PC-3 (cell line): ENCODE data around the gene NLRP6. TPM values are rescaled to one million over a fixed set of nuclear protein-coding genes. Genes with fewer than 3 reads are reported as not detected.

ENCODE experiments used
- ATAC-seq: fragments of 200-7000 bp; cut with Tn5 transposase; 2 replicates; pipeline ENCODE4 v1.9.1; 2020; ENCODE audit warnings: mild to moderate bottlenecking, moderate library complexity
- BruUV-seq: library from RNA; stranded (reverse); fragments of 400-500 nt; replicated peaks from 2 replicates; lab custom pipeline; 2021; lab: Mats Ljungman, UMichigan
- CTCF ChIA-PET: fragments of 300-600 bp; sonication (Branson Sonifier 250); formaldehyde crosslinking; loops from one replicate; lab custom pipeline; 2022; ENCODE audit warnings: antibody characterized with exemption; lab: Charles Lee
- POLR2A ChIA-PET: fragments of 300-600 bp; sonication (Branson Sonifier 250); formaldehyde crosslinking; loops from one replicate; lab custom pipeline; 2022; ENCODE audit warnings: antibody characterized with exemption; ENCODE audit not compliant: unreplicated experiment; lab: Charles Lee
- DNase-seq: peaks from one replicate; pipeline ENCODE4 v3.0.0-alpha.2; 2015
- H2AFZ ChIP-seq: fragments of 300-600 bp; sonication (generic); 2 replicates; pipeline ENCODE4 v1.6.0; 2016; ENCODE audit warnings: antibody characterized with exemption, low read length
- H3F3A ChIP-seq: fragments of 300-600 bp; sonication (generic); one replicate; pipeline ENCODE4 v1.6.0; 2017; ENCODE audit warnings: antibody characterized with exemption, low read length, control low read depth, mild to moderate bottlenecking; ENCODE audit not compliant: unreplicated experiment
- H3K27ac ChIP-seq: fragments of 300-600 bp; sonication (generic); 2 replicates; pipeline ENCODE4 v1.5.1; 2016; ENCODE audit warnings: mild to moderate bottlenecking, low read length
- H3K27me3 ChIP-seq: fragments of 300-600 bp; sonication (generic); 2 replicates; pipeline ENCODE4 v1.6.1; 2016; ENCODE audit warnings: low read length, mixed read lengths
- H3K36me3 ChIP-seq: fragments of 300-600 bp; sonication (generic); 2 replicates; pipeline ENCODE4 v1.6.1; 2016; ENCODE audit warnings: low read depth, mixed run types, low read length, mixed read lengths
- H3K4me1 ChIP-seq: fragments of 300-600 bp; sonication (generic); 2 replicates; pipeline ENCODE4 v1.5.1; 2016; ENCODE audit warnings: low read length; ENCODE audit not compliant: insufficient read depth
- H3K4me2 ChIP-seq: fragments of 300-600 bp; sonication (generic); 2 replicates; pipeline ENCODE4 v1.6.0; 2016; ENCODE audit warnings: low read length
- H3K4me3 ChIP-seq: fragments of 300-600 bp; sonication (generic); 2 replicates; pipeline ENCODE4 v1.5.1; 2016; ENCODE audit warnings: mild to moderate bottlenecking, low read length, mixed read lengths
- H3K79me2 ChIP-seq: fragments of 300-600 bp; sonication (generic); 2 replicates; pipeline ENCODE4 v1.6.1; 2017; ENCODE audit warnings: low read length, mixed read lengths
- H3K9ac ChIP-seq: fragments of 300-600 bp; sonication (generic); 2 replicates; pipeline ENCODE4 v1.6.0; 2016; ENCODE audit warnings: mild to moderate bottlenecking, low read length
- H3K9me2 ChIP-seq: fragments of 300-600 bp; sonication (generic); replicated peaks from 2 replicates; pipeline ENCODE4 v1.6.1; 2016; ENCODE audit warnings: mixed run types, low read length, mixed read lengths
- H3K9me3 ChIP-seq: fragments of 300-600 bp; sonication (generic); 2 replicates; pipeline ENCODE4 v1.6.1; 2016; ENCODE audit warnings: low read length, mixed read lengths
- H4K20me1 ChIP-seq: fragments of 300-600 bp; sonication (generic); 2 replicates; pipeline ENCODE4 v1.6.1; 2016; ENCODE audit warnings: low read length, mixed read lengths
- EZH2 ChIP-seq: fragments of 300-600 bp; sonication (generic); IDR thresholded peaks from one replicate; pipeline ENCODE4 v1.6.1; 2017; ENCODE audit warnings: antibody characterized with exemption, mild to moderate bottlenecking, low read length; ENCODE audit not compliant: unreplicated experiment
- EZH2phosphoT487 ChIP-seq: fragments of 300-600 bp; sonication (generic); IDR thresholded peaks from 2 replicates; pipeline ENCODE4 v1.6.1; 2018; ENCODE audit warnings: mild to moderate bottlenecking, antibody characterized with exemption, low read length, borderline replicate concordance
- intact Hi-C: fragments of 100-400 bp; cut with micrococcal nuclease; formaldehyde crosslinking; loops from 2 replicates; pipeline ENCODE4 v1.9.0; 2023
- total RNA-seq: library from RNA; depleted of rRNA; stranded (reverse); fragments of >200 nt; gene quantifications from 2 replicates; pipeline ENCODE4 v1.2.3, GENCODE V29; 2014
- TF ChIP-seq, protein P1 (sequence below): fragments of 300-600 bp; sonication (generic); conservative IDR thresholded peaks from 2 replicates; pipeline ENCODE4 v1.5.1; 2017; ENCODE audit warnings: antibody characterized with exemption, low read depth, mild to moderate bottlenecking, low read length

NLRP6 gene
- total RNA-seq, 1 experiment from 2014 or later, result not detected

DNA sequence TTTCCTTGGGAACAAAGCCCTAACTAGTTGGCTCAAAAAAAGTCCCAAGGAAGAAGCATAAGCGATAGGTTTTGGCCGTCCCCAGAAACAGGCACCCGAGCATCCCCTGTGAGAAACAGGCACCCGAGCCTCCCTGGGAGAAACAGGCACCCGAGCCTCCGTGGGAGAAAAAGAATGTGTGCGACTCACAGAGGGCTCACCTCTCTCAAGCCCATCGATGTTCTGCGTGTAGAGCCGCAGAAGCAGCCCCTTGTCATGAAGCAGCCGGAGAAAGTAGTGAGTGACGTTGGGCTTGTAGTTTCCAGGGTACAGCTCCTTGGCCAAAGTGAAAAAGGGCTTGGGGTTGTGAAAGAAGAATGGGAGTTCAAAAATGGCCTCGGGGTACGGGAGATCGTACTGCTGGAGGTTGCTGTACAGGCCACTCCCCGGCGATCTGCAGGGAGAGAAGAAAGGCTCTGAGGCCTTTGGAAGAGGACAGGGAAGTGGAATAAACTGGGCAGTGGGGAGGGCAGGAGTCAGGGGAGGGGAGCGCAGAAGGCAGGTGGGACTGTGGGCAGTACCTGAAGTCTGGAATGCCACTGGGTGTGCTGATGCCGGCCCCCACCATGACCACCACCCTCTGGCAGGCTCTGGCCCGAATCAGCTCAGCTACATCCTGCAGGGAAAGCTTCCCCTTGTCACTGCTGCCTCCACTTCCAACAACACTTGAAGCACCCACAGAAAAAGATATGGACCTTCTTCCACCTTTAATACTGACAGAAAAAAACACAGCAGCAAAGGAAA, 45.2 kb upstream of the NLRP6 start:
- H2AFZ ChIP-seq, result no peak overlapping the region
- no peaks in the 10 kb centered on the region for H3F3A ChIP-seq
- DNase-seq (no peak), ATAC-seq (no peak)
- no peaks in the 10 kb centered on the region for H3K36me3 ChIP-seq
- ChIA-PET POLR2A (no interaction called here), CTCF (no interaction called here)
- TF ChIP-seq, protein P1, sequence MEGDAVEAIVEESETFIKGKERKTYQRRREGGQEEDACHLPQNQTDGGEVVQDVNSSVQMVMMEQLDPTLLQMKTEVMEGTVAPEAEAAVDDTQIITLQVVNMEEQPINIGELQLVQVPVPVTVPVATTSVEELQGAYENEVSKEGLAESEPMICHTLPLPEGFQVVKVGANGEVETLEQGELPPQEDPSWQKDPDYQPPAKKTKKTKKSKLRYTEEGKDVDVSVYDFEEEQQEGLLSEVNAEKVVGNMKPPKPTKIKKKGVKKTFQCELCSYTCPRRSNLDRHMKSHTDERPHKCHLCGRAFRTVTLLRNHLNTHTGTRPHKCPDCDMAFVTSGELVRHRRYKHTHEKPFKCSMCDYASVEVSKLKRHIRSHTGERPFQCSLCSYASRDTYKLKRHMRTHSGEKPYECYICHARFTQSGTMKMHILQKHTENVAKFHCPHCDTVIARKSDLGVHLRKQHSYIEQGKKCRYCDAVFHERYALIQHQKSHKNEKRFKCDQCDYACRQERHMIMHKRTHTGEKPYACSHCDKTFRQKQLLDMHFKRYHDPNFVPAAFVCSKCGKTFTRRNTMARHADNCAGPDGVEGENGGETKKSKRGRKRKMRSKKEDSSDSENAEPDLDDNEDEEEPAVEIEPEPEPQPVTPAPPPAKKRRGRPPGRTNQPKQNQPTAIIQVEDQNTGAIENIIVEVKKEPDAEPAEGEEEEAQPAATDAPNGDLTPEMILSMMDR, result no peak
- no peak for TF ChIP-seq EZH2
- TF ChIP-seq EZH2phosphoT487, result no peak
- no peaks in the 10 kb centered on the region for H3K9me2 ChIP-seq
- no peak overlapping the region for H3K4me3 ChIP-seq
- H3K9ac ChIP-seq, result no peak overlapping the region
- no peak overlapping the region for H3K27ac ChIP-seq
- H3K9me3 ChIP-seq, result no peaks in the 10 kb centered on the region
- H4K20me1 ChIP-seq, result 0 out of 2 replicates have a peak, but pooled peaks cover 4% of the 10 kb centered on the region
- H3K27me3 ChIP-seq, result no peaks in the 10 kb centered on the region
- H3K4me1 ChIP-seq, result peaks cover 8% of the 10 kb centered on the region
- no peak overlapping the region for H3K4me2 ChIP-seq
- peaks cover 28% of the 10 kb centered on the region for H3K79me2 ChIP-seq
- no TSS peak for BruUV-seq
- intact Hi-C loops, result no loop called here

DNA sequence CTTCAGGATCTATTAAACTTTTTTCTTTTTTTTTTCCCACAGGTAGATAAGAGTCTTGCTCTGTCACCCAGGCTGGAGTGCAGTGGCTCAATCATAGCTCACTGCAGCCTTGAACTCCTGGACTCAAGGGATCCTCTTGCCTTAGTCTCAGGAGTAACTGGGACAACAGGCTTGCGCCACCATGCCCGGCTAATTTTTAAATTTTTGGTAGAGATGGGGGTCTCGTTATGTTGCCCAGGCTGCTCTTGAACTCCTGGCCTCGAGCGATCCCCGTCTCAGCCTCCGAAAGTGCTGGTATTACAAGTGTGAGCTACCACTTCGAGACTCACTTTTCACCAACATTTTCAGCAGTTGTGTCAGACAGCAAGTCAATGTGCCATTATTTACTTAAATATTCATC, 43.0 kb upstream of the NLRP6 start:
- H3K4me3 ChIP-seq, result peak overlapping the region; percentile 91
- H3K4me1 ChIP-seq, result peaks cover 17% of the 10 kb centered on the region
- no peaks in the 10 kb centered on the region for H3K27me3 ChIP-seq
- no peak for ATAC-seq
- peaks cover 50% of the 10 kb centered on the region for H3K79me2 ChIP-seq
- no peaks in the 10 kb centered on the region; the same call in 1 of the 2 replicates for H3K36me3 ChIP-seq
- ChIA-PET CTCF (no interaction called here), POLR2A (interaction anchor here (0.7 kb wide), 1 partner anchor 29 kb away, joined by 3 read pairs; no protein-coding TSS in a partner anchor)
- no peak overlapping the region for H3K27ac ChIP-seq
- no TSS peak for BruUV-seq
- no peaks in the 10 kb centered on the region for H3K9me3 ChIP-seq
- DNase-seq, result no peak
- H3K9me2 ChIP-seq, result no peaks in the 10 kb centered on the region
- H3F3A ChIP-seq, result no peaks in the 10 kb centered on the region
- 0 out of 2 replicates have a peak, but pooled peaks cover 9% of the 10 kb centered on the region for H4K20me1 ChIP-seq
- peak overlapping the region; percentile 89 for H3K9ac ChIP-seq
- intact Hi-C loops, result no loop called here
- H3K4me2 ChIP-seq, result peak overlapping the region; percentile 92
- peak overlapping the region; percentile 88; the same call in 1 of the 2 replicates for H2AFZ ChIP-seq
- TF ChIP-seq EZH2phosphoT487, result no peak
- TF ChIP-seq, protein P1, result no peak
- no peak for TF ChIP-seq EZH2

DNA sequence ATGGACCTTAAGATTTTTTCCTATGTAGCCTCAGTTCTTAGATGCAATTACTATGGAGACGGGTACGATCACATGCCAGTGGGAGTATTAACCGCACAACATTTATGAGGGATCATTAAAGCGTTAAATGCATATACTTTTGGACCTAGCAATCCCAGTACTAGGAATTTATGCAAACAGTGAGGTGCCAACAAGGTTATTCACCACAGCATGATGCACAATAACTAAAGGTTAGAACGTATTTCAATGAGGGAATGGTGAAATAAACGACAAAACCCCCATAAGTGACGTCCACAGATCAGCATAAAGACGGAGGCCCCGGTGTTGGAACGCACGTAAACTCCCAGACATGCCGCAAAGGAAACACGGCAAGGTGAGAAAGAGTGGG, 42.6 kb upstream of the NLRP6 start:
- no TSS peak for BruUV-seq
- H2AFZ ChIP-seq, result peak overlapping the region; percentile 88

More for the DNA sequence above, 42.6 kb upstream of the NLRP6 start:
- peaks cover 17% of the 10 kb centered on the region for H3K4me1 ChIP-seq
- TF ChIP-seq, protein P1, result no peak
- intact Hi-C loops, result no loop called here
- H3K27me3 ChIP-seq, result no peaks in the 10 kb centered on the region
- peak overlapping the region; percentile 91 for H3K4me3 ChIP-seq
- CTCF ChIA-PET, result no interaction called here
- H3K9me3 ChIP-seq, result no peaks in the 10 kb centered on the region
- H3K36me3 ChIP-seq, result no peaks in the 10 kb centered on the region; the same call in 1 of the 2 replicates
- POLR2A ChIA-PET, result interaction anchor here (0.7 kb wide), 1 partner anchor 29 kb away, joined by 3 read pairs; no protein-coding TSS in a partner anchor
- H3K9me2 ChIP-seq, result no peaks in the 10 kb centered on the region
- H3K9ac ChIP-seq, result peak overlapping the region; percentile 89
- no peak for DNase-seq
- peak overlapping the region; percentile 92 for H3K4me2 ChIP-seq
- H3K79me2 ChIP-seq, result peaks cover 54% of the 10 kb centered on the region
- H4K20me1 ChIP-seq, result 0 out of 2 replicates have a peak, but pooled peaks cover 9% of the 10 kb centered on the region
- no peaks in the 10 kb centered on the region for H3F3A ChIP-seq
- peak; percentile 4; the same call in 1 of the 2 replicates for ATAC-seq
- no peak overlapping the region for H3K27ac ChIP-seq
